ENCODE results near the gene TAL2. TPM values are rescaled to one million over a fixed set of nuclear protein-coding genes. Genes with fewer than 3 reads are reported as not detected.

The TAL2 gene
- total and polyA plus RNA-seq, 9 of the 15 experiments (the other 6 are each of a cell fraction or from before 2014, with no cell fraction given), result 0.21 to 3.7 (median 1.1) TPM; not detected in 1

GRCh38 chr9:105661011-105661410 lies 1.2 kb upstream of the TAL2 start:
- in situ Hi-C loops (cut with MboI), result no loop called here
- no peak overlapping the region for H2AFZ ChIP-seq (ENCODE audit: low read depth, low read length)
- H3K9me3 ChIP-seq (replicated peaks; ENCODE audit: control insufficient read depth, insufficient read depth, low read depth, low read length), result no peaks in the 10 kb centered on the region
- H3K4me2 ChIP-seq (ENCODE audit: insufficient read depth, low read length), result no peak overlapping the region
- TF ChIP-seq ZZZ3 (IDR thresholded peaks at IDR 0.05), result no peak
- TF ChIP-seq ZNF551 (CRISPR knock-in tag; IDR thresholded peaks at IDR 0.05), result no peak
- TF ChIP-seq ETV6 (IDR thresholded peaks at IDR 0.05; ENCODE audit: borderline replicate concordance in 1 of 2, low read depth in 2 of 2, low read length in 1 of 2), result no peak
- no peak for TF ChIP-seq ETV6 (CRISPR knock-in tag; IDR thresholded peaks at IDR 0.05; ENCODE audit: borderline replicate concordance)
- TF ChIP-seq ZNF24 (IDR thresholded peaks at IDR 0.05), result no peak
- no peak for TF ChIP-seq RHOXF2B (CRISPR knock-in tag; conservative IDR thresholded peaks at IDR 0.05)
- TF ChIP-seq, protein P1, sequence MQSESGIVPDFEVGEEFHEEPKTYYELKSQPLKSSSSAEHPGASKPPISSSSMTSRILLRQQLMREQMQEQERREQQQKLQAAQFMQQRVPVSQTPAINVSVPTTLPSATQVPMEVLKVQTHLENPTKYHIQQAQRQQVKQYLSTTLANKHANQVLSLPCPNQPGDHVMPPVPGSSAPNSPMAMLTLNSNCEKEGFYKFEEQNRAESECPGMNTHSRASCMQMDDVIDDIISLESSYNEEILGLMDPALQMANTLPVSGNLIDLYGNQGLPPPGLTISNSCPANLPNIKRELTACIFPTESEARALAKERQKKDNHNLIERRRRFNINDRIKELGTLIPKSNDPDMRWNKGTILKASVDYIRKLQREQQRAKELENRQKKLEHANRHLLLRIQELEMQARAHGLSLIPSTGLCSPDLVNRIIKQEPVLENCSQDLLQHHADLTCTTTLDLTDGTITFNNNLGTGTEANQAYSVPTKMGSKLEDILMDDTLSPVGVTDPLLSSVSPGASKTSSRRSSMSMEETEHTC (IDR thresholded peaks at IDR 0.05), result no peak
- TF ChIP-seq HOMEZ (CRISPR knock-in tag; IDR thresholded peaks at IDR 0.05), result no peak
- TF ChIP-seq, protein P2, sequence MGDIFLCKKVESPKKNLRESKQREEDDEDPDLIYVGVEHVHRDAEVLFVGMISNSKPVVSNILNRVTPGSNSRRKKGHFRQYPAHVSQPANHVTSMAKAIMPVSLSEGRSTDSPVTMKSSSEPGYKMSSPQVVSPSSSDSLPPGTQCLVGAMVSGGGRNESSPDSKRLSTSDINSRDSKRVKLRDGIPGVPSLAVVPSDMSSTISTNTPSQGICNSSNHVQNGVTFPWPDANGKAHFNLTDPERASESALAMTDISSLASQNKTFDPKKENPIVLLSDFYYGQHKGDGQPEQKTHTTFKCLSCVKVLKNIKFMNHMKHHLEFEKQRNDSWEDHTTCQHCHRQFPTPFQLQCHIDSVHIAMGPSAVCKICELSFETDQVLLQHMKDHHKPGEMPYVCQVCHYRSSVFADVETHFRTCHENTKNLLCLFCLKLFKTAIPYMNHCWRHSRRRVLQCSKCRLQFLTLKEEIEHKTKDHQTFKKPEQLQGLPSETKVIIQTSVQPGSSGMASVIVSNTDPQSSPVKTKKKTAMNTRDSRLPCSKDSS (IDR thresholded peaks at IDR 0.05; ENCODE audit: low read depth, partially characterized antibody), result no peak
- TF ChIP-seq NFE2 (IDR thresholded peaks at IDR 0.05; ENCODE audit: low read depth), result no peak
- TF ChIP-seq MNT (conservative IDR thresholded peaks at IDR 0.05), result no peak
- 69% methylated on average over 4 of the region's 4 CpGs for WGBS (ENCODE audit: insufficient coverage, low coverage, missing lambda C conversion rate)
- intact Hi-C loops (cut with micrococcal nuclease), result no loop called here
- no TSS peak for BruUV-seq (replicated peaks)
- H3K4me1 ChIP-seq (replicated peaks in 1 of 2; ENCODE audit: control insufficient read depth in 2 of 2, insufficient read depth in 2 of 2, low read length in 2 of 2), result peaks cover 7 to 8% of the 10 kb centered on the region in 2 experiments; a peak in 4 of 5 replicates
- no peak overlapping the region for H3K9ac ChIP-seq (ENCODE audit: insufficient read depth in 1 of 2, low read depth in 2 of 2, low read length in 2 of 2)
- no peaks in the 10 kb centered on the region for H3K27me3 ChIP-seq (ENCODE audit: control insufficient read depth in 2 of 2, insufficient read depth in 2 of 2, low read length in 2 of 2)
- CTCF ChIA-PET (ENCODE audit: low intra/inter-chr PET ratio), result no interaction called here
- FAIRE-seq (no peak), ATAC-seq (no peak), DNase-seq (ENCODE audit: extremely low read depth in 1 of 4, low spot score in 3 of 4) (no peak)
- no peak overlapping the region for H3K4me3 ChIP-seq
- no peak overlapping the region for H3K27ac ChIP-seq (ENCODE audit: extremely low read depth, low read depth, low read length)
- POLR2A ChIA-PET, result no interaction called here
- no peaks in the 10 kb centered on the region; the same call in 1 of the 2 replicates for H4K20me1 ChIP-seq (replicated peaks; ENCODE audit: control insufficient read depth, insufficient read depth, low read length)
- H3K36me3 ChIP-seq (ENCODE audit: control insufficient read depth, insufficient read depth, low read length), result no peaks in the 10 kb centered on the region
- H3K9me1 ChIP-seq (ENCODE audit: control insufficient read depth, insufficient read depth, low read length), result no peaks in the 10 kb centered on the region
- no peaks in the 10 kb centered on the region for H3K79me2 ChIP-seq (ENCODE audit: control insufficient read depth, insufficient read depth, low read length)

Measured in K562 (cell line).